NCI-H1436 (cell line): Measurements from ENCODE around the gene IFITM5.
"Not testable (repeated sequence)": the region's sequence is repeated elsewhere in the genome, so short reads cannot be mapped to it uniquely, and the experiment has no call there.

Source experiments
- DNase-seq: peaks from one replicate; lab custom pipeline; 2025; lab: John Stamatoyannopoulos, UW

Gene IFITM5

DNA sequence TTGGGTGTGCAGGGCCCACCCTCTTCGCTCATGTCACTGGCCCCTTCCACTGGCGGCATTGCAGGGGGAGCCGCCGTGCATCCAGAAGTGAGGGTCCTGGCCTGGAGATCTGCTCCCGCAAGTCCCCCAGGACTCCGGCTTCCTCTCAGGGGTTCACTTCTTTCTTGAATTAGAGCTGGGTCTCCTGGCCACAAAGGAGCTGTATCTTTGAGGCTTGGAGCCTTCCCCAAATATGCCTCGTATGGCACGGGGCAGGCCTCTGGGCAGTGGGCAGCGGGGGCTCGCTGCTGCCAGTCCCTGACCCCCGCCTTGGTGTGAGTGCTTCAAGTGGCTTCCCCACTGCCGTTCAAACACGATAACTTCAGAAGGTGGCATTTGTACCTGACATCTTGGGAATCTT lies 28.7 kb upstream of the IFITM5 start:
- DNase-seq = no peak

DNA sequence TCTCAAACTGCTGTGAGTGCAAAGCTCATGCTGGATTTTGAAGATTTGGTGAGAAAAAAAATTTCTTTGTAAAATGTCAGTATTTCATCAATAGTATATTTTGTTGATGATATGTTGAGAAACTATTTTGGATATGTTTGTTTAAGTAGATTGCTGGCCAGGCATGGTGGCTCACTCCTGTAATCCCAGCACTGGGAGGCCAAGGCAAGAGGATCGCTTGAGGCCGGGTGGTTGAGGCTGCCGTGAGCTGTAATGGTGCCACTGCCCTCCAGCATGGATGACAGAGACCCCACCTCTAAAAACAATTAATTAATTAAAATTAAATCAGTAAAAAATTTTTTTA lies 28.2 kb upstream of the IFITM5 start:
- DNase-seq = no peak

DNA sequence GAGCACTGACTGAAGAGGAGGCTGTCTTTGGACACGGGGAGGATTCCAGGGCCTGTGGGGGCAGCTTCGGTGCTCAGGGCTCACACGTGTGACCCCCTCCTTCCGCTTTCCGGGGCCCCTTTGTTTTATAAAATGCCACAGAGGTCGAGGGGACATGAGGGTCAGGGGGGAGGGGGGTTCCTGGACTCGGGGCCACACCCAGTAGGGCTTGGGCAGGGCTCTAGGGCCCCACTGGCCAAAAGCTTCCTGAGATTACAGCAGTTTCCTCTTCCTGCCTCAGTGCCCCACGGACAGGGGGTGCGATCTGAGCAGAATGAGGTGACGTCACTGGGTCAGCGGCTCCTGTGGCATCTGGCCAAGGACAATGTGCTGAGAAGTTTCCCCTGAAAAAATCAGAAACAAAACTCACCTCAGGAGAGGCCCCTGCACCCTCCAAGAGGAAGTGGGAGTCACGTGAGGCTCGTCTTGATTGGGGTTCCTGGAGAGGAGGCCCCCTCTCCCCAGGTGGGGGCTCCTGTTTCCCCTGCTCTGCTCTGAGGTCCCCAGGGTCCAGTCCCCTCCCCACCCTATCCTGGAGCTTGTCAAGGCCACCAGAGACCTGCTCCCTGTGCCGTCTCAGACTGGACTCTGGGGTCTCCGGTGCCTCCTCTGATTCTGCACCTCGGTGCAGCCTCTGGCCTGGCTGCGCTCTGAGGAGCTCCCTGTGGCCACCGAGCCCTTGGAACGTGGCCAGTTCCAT lies 27.7 kb upstream of the IFITM5 start:
- no peak for DNase-seq

DNA sequence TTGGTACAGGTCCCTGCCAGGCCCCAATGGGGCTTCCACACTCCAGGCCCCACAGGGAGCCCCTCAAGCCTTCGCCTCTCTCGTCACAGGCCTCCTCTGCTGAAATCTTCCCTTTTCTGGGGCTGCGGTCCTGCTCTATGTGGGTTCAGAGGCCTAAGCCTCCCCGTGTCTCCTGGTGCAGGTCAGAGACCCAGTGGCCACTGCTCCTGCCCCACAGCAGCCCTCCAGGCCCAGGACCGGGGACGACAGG lies 27.2 kb upstream of the IFITM5 start:
- no peak for DNase-seq

DNA sequence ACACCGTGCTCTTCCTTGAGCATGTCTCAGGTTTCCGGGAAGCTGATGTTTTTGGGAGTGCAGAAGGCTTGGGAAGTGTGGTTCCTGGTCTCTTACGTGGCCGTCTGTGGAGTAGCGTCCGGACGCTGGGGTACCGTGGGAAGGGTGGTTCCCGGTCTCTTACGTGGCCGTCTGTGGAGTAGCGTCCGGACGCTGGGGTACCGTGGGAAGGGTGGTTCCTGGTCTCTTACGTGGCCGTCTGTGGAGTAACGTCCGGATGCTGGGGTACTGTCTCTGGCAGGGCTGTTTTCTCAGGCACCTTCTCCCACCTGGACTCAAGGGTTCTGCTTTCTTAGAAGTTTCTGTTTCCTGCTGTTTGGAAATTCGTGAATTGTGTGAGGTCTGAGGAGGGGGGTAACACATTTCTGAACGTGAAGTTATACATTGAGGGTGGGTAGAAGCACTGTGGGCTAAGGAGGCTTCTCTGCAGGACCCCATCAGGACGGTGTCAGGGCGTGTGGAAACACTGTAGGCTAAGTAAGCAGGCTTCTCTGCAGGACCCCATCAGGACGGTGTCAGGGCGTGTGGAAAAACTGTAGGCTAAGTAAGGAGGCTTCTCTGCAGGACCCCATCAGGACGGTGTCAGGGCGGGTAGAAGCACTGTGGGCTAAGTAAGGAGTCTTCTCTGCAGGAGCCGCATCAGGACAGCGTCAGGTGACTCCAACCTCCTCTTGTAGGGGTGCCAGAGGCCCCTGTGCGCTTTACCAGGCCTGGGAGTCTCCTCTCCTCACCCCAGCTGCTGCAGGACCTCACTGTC lies 26.7 kb upstream of the IFITM5 start:
- DNase-seq = no peak

DNA sequence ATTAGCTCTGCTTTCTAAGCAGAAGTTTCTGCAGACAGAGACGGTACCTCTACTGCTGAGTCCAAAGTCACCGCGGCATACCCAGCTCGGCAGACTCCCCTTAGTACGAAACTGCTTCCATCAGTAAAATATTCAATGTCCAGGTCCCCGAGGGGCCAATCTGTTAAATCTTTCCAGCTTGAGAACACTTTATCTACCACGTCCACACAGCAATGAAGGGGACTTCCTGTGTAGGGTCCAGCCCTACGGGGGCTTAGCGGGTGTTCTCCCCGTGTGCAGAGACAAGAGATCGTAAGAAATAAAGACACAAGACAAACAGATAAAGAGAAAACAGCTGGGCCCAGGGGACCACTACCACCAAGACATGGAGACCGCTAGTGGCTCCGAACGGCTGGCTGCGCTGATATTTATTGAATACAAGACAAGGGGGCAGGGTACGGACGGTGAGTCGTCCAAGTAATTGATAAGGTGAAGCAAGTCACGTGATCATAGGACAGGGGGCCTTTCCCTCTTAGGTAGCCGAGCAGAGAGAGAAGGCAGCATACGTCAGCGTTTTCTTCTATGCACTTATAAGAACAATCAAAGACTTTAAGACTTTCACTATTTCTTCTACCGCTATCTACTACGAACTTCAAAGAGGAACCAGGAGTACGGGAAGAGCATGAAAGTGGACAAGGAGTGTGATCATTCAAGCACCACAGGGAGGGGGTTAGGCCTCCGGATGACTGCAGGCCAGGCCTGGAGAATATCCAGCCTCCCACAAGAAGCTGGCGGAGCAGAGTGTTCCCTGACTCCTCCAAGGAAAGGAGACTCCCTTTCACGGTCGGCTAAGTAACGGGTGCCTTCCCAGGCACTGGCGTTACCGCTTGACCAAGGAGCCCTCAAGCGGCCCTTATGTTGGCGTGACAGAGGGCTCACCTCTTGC lies 25.5 kb upstream of the IFITM5 start:
- not testable (repeated sequence) for DNase-seq

DNA sequence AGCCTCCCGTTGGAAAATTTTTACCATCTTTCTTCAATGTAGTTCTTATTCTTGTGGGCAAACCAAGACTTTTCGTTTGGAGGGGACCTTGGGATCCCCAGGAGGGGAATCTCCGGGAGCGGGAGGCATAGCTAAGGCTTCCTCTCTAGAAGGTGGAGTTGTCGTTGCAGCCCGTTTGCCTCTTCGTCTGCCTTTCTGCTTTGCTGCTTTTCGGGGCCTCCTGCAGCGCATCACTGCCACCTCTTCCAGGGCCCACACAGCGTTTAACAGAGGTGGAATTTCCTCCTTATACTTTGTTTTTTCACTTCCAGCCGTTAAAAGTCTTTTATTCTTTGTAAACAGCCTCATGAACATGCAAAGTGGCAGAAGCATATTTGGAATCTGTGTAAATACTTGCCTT lies 24.8 kb upstream of the IFITM5 start:
- no peak for DNase-seq

DNA sequence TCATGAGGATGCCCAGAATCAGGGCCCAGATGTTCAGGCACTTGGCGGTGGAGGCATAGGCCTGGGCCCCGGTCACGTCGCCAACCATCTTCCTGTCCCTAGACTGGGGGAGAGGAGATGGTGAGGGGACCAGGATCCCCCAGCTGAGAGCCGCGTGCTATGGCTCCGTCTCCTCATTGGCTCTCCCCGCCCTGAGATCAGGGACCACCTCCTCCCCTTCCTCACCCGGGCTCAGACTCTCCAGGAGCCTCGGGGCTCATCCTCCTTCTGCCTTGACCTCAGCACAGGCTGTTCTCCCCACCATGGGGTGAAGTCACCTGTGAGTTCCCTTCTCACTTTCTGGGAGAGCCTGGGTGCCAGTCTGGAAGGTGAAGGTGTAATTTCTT lies 20.6 kb upstream of the IFITM5 start:
- DNase-seq = not testable (repeated sequence)

DNA sequence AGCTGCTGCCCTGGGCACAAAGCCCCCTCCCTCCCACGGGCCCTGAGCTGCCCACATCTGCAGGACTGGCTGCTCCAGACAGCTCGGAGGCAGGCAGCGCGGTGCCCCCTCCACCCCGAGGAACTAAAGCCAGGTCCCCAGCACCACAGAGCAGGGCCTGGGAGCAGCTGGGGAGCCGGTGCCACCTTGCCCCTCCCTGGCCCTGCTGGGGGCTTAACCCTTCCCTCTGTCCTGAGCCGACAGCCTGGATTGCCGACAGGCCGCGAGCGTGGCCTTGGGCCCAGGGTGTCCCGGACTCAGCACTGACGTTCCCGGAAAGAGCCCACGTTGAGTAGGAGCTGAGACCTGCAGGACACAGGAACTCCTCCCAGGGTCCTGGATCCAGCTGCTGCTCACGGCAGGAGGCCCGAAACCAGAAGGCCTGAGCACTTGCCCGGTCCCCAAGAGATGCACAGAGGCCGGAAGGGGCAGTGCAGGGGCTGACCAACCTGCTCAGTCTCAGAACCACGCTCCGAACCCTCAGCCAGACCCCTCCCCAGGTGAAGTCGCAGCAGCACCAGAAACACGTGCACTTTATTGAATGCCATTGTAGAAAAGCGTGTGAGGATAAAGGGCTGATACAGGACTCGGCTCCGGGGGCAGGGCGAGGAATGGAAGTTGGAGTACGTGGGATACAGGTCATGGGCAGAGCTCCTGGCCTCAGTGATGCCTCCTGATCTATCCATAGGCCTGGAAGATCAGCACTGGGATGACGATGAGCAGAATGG lies 20.0 kb upstream of the IFITM5 start:
- DNase-seq = not testable (repeated sequence)

DNA sequence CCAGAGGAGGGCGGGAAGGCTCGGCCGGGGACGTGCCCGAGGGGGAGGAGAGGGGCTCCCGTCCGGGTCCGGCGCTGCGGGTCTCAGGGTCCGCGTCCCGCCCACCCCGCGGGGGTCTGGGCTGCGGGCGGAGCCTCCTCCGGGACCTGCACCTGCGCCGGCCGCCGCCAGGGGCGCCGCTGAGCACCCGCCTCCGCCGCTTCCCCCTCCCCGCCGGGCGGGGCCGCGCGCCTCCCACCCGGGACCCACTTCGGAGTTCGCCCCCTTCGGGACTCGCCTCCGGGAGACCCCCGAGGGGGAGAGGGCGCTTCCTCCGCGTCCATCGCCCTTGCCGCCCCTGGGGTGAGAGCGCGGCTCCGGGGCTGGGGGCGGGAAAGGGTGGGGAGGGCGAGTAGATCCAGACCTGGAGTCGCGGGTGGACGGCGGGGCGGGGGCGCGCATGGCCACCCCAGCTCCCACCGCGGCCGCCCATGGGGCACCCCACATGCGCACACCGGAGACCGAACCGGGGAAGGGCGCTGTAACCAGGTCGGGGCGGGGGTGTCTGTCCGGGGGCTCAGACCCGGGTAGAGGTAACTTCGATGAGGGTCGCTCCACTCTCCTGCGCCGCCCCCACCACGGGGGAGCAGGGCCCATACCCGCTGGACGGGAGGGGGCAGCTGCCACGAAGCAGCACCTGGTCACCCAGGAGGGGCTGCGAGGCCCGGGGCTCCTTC lies 19.2 kb upstream of the IFITM5 start:
- not testable (repeated sequence) for DNase-seq

DNA sequence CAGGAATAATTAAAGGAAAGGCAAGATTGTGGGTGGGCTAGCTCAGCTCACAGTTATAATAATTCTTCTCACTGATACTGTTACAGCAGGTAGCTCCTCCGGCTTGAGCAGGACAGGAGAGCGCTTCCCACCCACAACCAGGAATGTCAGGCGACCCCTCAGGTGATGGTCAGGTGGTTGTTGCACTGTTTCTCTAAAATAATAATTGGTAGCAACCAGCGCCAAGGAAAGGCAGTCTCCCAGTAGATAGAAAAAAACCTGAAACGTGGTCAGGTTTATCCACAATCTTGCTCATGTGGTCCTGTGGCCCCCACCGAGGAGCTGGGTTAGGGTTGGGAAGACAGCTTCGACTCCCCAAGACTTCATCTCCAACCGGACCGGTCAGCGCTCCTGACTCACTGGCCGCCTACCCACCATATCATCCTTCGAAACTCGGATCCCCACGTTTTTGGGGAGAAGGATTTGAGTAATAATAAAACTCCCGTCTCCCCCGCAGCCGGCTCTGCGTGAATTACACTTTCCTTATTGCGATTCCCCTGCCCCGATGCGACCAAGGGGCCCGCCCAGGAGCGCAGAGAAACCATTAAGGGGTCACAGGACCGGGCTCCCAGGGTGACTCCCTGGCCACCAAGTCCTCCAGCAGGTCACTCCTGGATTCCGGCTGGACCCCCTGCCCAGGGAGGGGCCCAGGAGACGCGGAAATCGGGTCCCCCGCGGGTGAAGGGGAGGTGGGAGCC lies 18.5 kb upstream of the IFITM5 start:
- not testable (repeated sequence) for DNase-seq

DNA sequence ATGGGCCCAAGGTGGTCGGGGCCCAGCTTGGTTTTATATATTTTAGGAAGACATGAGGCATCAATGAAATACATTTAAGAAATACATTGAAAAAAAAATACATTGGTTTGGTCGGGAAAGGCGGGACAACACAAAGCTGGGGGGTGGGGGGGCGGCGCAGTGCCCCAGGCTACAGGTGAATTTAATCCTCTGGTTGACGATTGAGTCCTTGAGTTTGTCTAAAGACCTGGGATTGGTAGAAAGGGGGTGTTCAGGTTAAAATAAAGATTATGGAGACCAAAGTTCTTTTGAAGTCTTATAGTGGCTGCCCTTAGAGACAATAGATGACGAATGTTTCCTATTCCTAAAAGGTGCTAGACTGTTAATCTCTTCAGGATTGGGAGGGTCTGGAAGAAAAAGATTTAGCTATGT lies 17.6 kb upstream of the IFITM5 start:
- no peak for DNase-seq

DNA sequence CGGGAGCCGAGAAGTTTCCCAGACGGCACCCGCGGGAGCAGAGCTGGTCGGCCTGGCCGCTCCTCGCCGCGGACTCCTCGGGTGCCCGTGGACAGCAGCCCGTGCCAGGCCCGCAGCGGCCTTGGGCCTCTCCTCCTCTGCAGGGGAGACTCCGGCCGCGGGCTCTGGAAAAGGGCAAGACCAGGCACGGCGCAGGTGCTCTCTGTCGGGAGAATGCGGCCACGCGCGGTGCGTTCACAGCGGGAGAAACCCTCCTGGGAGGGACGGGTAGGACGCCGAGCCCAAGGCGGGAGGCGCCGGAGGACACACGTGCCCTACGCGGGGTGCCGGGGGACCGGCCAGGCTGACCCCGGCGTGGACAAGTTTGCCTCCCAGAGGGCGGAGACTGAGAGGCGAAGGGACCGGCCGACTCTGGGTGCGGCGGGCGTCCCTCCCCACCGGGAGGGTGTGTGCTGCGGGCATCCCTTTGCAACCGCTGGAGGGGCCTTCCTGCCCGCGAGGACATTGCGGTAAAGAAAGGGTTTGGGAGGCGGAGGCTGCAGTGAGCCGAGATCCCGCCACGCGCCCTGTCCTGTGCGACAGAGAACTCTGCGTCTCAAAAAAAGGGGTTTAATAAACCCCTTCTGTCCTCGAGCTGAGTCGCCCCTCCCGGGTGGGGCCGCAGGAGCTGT lies 16.8 kb upstream of the IFITM5 start:
- no peak for DNase-seq

DNA sequence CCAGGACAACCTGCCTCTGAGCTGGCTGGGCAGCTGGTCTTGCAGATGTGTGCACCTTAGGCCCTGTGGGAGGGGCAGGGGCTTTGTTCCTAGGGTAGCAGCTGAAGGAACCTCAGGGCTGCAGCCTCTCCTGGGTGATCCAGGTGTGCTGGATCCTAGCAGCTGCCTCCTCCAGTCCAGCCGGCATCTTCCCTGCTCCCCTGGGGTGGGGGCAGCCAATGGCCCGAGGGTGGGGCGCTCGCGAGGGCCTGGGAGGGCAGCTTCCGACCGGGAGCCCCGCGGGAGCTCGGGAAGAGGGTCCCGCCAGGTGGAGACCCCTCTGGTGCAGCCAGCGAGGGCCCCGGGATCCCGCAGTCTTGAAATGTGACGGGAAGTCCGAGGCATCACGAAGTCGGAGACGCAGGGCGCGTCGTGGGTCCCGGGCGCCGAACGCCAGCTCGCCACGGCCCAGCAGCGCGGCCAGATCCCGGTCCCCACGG lies 16.2 kb upstream of the IFITM5 start:
- DNase-seq = no peak

DNA sequence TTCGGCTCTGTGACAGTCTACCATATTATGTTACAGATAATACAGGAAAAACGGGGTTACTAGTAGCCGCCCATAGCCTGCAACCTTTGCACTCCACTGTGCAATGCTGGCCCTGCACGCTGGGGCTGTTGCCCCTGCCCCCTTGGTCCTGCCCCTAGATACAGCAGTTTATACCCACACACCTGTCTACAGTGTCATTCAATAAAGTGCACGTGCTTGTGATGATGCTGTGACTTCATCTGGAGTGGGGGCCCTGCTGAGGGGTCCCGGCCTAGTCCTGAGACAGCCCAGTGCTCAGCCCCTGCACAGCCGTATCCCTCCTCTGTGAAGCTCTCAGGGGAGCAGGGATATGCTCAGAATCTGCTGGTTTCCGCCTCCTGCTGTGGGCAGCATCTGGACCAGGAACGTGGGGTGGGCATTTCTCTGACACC lies 15.7 kb upstream of the IFITM5 start:
- no peak for DNase-seq

DNA sequence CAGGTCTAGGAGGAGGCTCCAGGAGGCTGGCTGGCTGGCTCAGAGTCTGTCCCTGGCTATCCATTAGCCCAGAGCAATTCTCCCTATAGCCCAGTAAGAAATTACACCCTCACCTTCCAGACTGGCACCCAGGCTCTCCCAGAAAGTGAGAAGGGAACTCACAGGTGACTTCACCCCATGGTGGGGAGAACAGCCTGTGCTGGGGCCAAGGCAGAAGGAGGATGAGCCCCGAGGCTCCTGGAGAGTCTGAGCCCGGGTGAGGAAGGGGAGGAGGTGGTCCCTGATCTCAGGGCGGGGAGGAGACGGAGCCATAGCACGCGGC lies 15.2 kb upstream of the IFITM5 start:
- not testable (repeated sequence) for DNase-seq

DNA sequence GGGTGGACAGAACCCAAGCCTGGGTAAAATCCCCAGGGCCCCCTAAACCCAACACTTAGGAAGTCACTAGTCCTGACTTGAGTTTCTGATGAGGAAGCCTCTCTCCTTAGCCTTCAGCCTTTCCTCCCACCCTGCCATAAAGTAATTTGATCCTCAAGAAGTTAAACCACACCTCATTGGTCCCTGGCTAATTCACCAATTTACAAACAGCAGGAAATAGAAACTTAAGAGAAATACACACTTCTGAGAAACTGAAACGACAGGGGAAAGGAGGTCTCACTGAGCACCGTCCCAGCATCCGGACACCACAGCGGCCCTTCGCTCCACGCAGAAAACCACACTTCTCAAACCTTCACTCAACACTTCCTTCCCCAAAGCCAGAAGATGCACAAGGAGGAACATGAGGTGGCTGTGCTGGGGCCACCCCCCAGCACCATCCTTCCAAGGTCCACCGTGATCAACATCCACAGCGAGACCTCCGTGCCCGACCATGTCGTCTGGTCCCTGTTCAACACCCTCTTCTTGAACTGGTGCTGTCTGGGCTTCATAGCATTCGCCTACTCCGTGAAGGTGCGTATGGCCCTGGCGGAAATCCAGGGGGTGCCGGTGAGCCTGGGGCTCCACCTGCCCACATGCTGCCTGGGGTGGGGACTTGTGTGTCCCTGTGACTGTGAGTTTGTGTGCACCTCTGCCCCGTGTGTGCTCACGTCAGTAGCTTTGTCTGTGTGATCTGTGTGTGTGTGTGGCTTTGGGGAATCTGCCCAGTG lies 14.6 kb upstream of the IFITM5 start, which contains the start of gene IFITM1:
IFITM1 (plus strand) TSS at position 254 of the 767 bp plus-strand sequence; CDS start at position 385, 131 bp downstream.
- DNase-seq = no peak

DNA sequence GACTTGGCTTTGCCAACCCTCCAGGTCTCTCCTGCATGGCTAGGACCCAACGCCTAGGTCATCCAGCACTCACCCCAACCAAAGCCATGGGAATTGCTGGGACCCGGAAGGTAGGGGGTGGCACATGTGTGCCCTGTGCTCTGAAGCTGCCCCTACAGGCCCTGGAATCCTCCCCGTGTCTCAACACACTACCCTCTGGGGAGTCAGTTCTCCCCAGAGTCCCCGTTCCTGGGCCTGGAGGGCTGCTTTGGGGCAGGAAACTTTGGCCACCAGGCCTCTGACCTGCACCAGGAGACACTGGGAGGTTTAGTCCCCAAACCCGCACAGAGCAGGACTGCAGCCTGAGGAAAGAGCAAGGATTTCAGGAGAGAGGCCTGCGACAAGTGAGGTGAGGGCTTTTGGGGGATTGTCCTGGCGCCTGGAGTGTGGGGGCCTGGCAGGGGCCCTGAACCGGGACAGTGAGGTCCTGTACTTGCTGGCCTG lies 14.0 kb upstream of the IFITM5 start:
- DNase-seq = no peak
